Mucosa of rectum (tissue), 2 donors: ENCODE measurements around the gene ANKS1A.
A peak's percentile ranks its signal among the peaks of the same experiment; 100 is the strongest.
"Not testable (repeated sequence)": the region's sequence is repeated elsewhere in the genome, so short reads cannot be mapped to it uniquely, and the experiment has no call there.

Experiments
- H3K27ac ChIP-seq, 2 donors: one replicate each; pipeline ENCODE4 v1.7.0; 2013; ENCODE audit warnings: inconsistent platforms in 2 of 2, low read depth in 2 of 2, low read length in 2 of 2
- H3K27me3 ChIP-seq, 2 donors: one replicate each; pipeline ENCODE4 v1.7.0; 2013; ENCODE audit warnings: low read length in 2 of 2; ENCODE audit not compliant: control insufficient read depth in 2 of 2, insufficient read depth in 2 of 2
- H3K36me3 ChIP-seq, 2 donors: one replicate each; pipeline ENCODE4 v1.7.0; 2013; ENCODE audit warnings: low read length in 2 of 2; ENCODE audit not compliant: control insufficient read depth in 2 of 2, insufficient read depth in 2 of 2
- H3K4me1 ChIP-seq, 2 donors: one replicate each; pipeline ENCODE4 v1.7.0; 2013; ENCODE audit warnings: low read length in 2 of 2, mild to moderate bottlenecking in 1 of 2; ENCODE audit not compliant: control insufficient read depth in 2 of 2, insufficient read depth in 2 of 2
- H3K4me3 ChIP-seq, 2 donors: one replicate each; pipeline ENCODE4 v1.7.0; 2013; ENCODE audit warnings: low read length in 2 of 2
- H3K9ac ChIP-seq, 2 donors: one replicate each; pipeline ENCODE4 v1.7.0; 2013; ENCODE audit warnings: low read length in 2 of 2, low read depth in 1 of 2, mild to moderate bottlenecking in 1 of 2
- H3K9me3 ChIP-seq, 2 donors: one replicate each; pipeline ENCODE4 v1.7.0; 2013; ENCODE audit warnings: low read length in 2 of 2; ENCODE audit not compliant: control insufficient read depth in 2 of 2
- donor health status: healthy.
- donor health status: Normal muscosa, but diverticular disease.

ANKS1A gene

GRCh38 chr6:34888874-34889555 lies at the start of gene ANKS1A:
TSS of gene ANKS1A (plus strand) at chr6:34889255. CDS start at chr6:34889403, 148 bp downstream.
- Histone ChIP-seq H3K9me3 (no peaks in the 10 kb centered on the region), H3K9ac (peak within 1 kb of the TSS; percentile 88 to 97)

GRCh38 chr6:34839666-34840352 lies 49.2 kb upstream of the ANKS1A start:
- no peak overlapping the region for H3K9ac ChIP-seq
- H3K27me3 ChIP-seq: no peaks in the 10 kb centered on the region
- no peak overlapping the region for H3K4me3 ChIP-seq
- peaks cover 12 to 16% of the 10 kb centered on the region in 2 donors for H3K36me3 ChIP-seq
- H3K27ac ChIP-seq: no peak overlapping the region
- no peaks in the 10 kb centered on the region for H3K4me1 ChIP-seq
- H3K9me3 ChIP-seq: no peaks in the 10 kb centered on the region

More at GRCh38 chr6:34888874-34889555, at the start of gene ANKS1A:
- peak within 1 kb of the TSS; percentile 90 to 93 for H3K27ac ChIP-seq
- no peaks in the 10 kb centered on the region for H3K27me3 ChIP-seq
- H3K36me3 ChIP-seq: peaks cover 0 to 2% of the 10 kb centered on the region in 2 donors
- H3K4me1 ChIP-seq: peaks cover 6 to 19% of the 10 kb centered on the region in 2 donors
- peak within 1 kb of the TSS; percentile 90 to 99 for H3K4me3 ChIP-seq

- not testable (repeated sequence) for H3K27ac ChIP-seq, H3K4me1 ChIP-seq, H3K9ac ChIP-seq, H3K27me3 ChIP-seq, H3K4me3 ChIP-seq, H3K9me3 ChIP-seq
- peaks cover 6 to 14% of the 10 kb centered on the region in 2 donors for H3K36me3 ChIP-seq
These were observed 40.0 kb upstream of the ANKS1A start for GRCh38 chr6:34849066-34849465.

- no peaks in the 10 kb centered on the region for H3K4me1 ChIP-seq
- peaks cover 10 to 25% of the 10 kb centered on the region in 2 donors for H3K36me3 ChIP-seq
- no peak overlapping the region for H3K27ac ChIP-seq
These were observed 37.7 kb upstream of the ANKS1A start for GRCh38 chr6:34851361-34851760.

GRCh38 chr6:34852406-34853085 lies 36.5 kb upstream of the ANKS1A start:
- no peak overlapping the region for H3K4me3 ChIP-seq
- no peaks in the 10 kb centered on the region for H3K4me1 ChIP-seq
- no peaks in the 10 kb centered on the region for H3K27me3 ChIP-seq
- H3K9me3 ChIP-seq: no peaks in the 10 kb centered on the region
- no peak overlapping the region for H3K9ac ChIP-seq
- H3K27ac ChIP-seq: no peak overlapping the region
- H3K36me3 ChIP-seq: peaks cover 21 to 37% of the 10 kb centered on the region in 2 donors

More at GRCh38 chr6:34851361-34851760, 37.7 kb upstream of the ANKS1A start:
- Histone ChIP-seq H3K9ac (no peak overlapping the region), H3K4me3 (no peak overlapping the region), H3K27me3 (no peaks in the 10 kb centered on the region), H3K9me3 (no peaks in the 10 kb centered on the region)

GRCh38 chr6:34855463-34855862 lies 33.6 kb upstream of the ANKS1A start:
- Histone ChIP-seq H3K4me1 (no peaks in the 10 kb centered on the region), H3K4me3 (no peak overlapping the region), H3K36me3 (peaks cover 41 to 63% of the 10 kb centered on the region in 2 donors), H3K9ac (no peak overlapping the region), H3K9me3 (no peaks in the 10 kb centered on the region), H3K27ac (no peak overlapping the region), H3K27me3 (no peaks in the 10 kb centered on the region)

- Histone ChIP-seq H3K9ac (no peak overlapping the region), H3K9me3 (no peaks in the 10 kb centered on the region), H3K4me3 (no peak overlapping the region), H3K36me3 (peaks cover 41 to 53% of the 10 kb centered on the region in 2 donors), H3K4me1 (no peaks in the 10 kb centered on the region), H3K27ac (no peak overlapping the region), H3K27me3 (no peaks in the 10 kb centered on the region)
These were observed 30.4 kb upstream of the ANKS1A start for GRCh38 chr6:34858681-34859080.

GRCh38 chr6:34859951-34860350 lies 29.1 kb upstream of the ANKS1A start:
- no peaks in the 10 kb centered on the region for H3K4me1 ChIP-seq
- no peaks in the 10 kb centered on the region for H3K27me3 ChIP-seq
- no peak overlapping the region for H3K4me3 ChIP-seq
- no peaks in the 10 kb centered on the region for H3K9me3 ChIP-seq
- H3K9ac ChIP-seq: no peak overlapping the region
- no peak overlapping the region for H3K27ac ChIP-seq
- peaks cover 41 to 58% of the 10 kb centered on the region in 2 donors for H3K36me3 ChIP-seq

GRCh38 chr6:34860776-34861175 lies 28.3 kb upstream of the ANKS1A start:
- no peaks in the 10 kb centered on the region for H3K9me3 ChIP-seq
- no peak overlapping the region for H3K9ac ChIP-seq
- H3K36me3 ChIP-seq: peaks cover 41 to 54% of the 10 kb centered on the region in 2 donors
- H3K27ac ChIP-seq: no peak overlapping the region
- H3K27me3 ChIP-seq: no peaks in the 10 kb centered on the region
- H3K4me1 ChIP-seq: no peaks in the 10 kb centered on the region
- no peak overlapping the region for H3K4me3 ChIP-seq

GRCh38 chr6:34864007-34864406 lies 25.0 kb upstream of the ANKS1A start:
- Histone ChIP-seq H3K27me3 (no peaks in the 10 kb centered on the region), H3K27ac (no peak overlapping the region), H3K36me3 (peaks cover 15 to 32% of the 10 kb centered on the region in 2 donors), H3K4me3 (no peak overlapping the region), H3K4me1 (no peaks in the 10 kb centered on the region), H3K9ac (no peak overlapping the region), H3K9me3 (no peaks in the 10 kb centered on the region)
